Fibroblast of villous mesenchyme (primary cell): Measurements from ENCODE around the gene TNS4. TPM values are rescaled to one million over a fixed set of nuclear protein-coding genes. Genes with fewer than 3 reads are reported as not detected.

Source experiments
- DNase-seq: peaks from one replicate; pipeline ENCODE4 v3.0.0-alpha.2; 2010; ENCODE audit warnings: low read depth
- H3K4me3 ChIP-seq: 2 replicates; pipeline ENCODE4 v1.5.1; 2011; ENCODE audit warnings: low read depth, mild to moderate bottlenecking, low read length
- total RNA-seq: library from RNA; depleted of rRNA; stranded (reverse); fragments of >200 nt; gene quantifications from 2 replicates; pipeline ENCODE4 v1.2.3, GENCODE V29; 2012
- TF ChIP-seq, protein P1 (sequence below): IDR thresholded peaks from 2 replicates; pipeline ENCODE4 v1.5.1; 2012; ENCODE audit warnings: low read depth, mild to moderate bottlenecking, low read length; ENCODE audit not compliant: insufficient read depth

Gene TNS4
- total RNA-seq, 1 donor: not detected

- DNase-seq: peak; percentile 76
- H3K4me3 ChIP-seq: no peak overlapping the region
- TF ChIP-seq, protein P1, sequence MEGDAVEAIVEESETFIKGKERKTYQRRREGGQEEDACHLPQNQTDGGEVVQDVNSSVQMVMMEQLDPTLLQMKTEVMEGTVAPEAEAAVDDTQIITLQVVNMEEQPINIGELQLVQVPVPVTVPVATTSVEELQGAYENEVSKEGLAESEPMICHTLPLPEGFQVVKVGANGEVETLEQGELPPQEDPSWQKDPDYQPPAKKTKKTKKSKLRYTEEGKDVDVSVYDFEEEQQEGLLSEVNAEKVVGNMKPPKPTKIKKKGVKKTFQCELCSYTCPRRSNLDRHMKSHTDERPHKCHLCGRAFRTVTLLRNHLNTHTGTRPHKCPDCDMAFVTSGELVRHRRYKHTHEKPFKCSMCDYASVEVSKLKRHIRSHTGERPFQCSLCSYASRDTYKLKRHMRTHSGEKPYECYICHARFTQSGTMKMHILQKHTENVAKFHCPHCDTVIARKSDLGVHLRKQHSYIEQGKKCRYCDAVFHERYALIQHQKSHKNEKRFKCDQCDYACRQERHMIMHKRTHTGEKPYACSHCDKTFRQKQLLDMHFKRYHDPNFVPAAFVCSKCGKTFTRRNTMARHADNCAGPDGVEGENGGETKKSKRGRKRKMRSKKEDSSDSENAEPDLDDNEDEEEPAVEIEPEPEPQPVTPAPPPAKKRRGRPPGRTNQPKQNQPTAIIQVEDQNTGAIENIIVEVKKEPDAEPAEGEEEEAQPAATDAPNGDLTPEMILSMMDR: no peak
Measured at GRCh38 chr17:40452216-40452787, 49.1 kb downstream of the TNS4 start.

- no peak overlapping the region for H3K4me3 ChIP-seq
- peak; percentile 94 for DNase-seq
- TF ChIP-seq, protein P1: no peak
Measured at GRCh38 chr17:40451420-40451819, 50.0 kb downstream of the TNS4 start.

GRCh38 chr17:40450175-40450574 is 51.2 kb downstream of the TNS4 start:
- H3K4me3 ChIP-seq: no peak overlapping the region
- peak; percentile 49 for DNase-seq
- TF ChIP-seq, protein P1: peak; percentile 56

- TF ChIP-seq, protein P1: no peak
- DNase-seq: peak; percentile 57
- H3K4me3 ChIP-seq: peak overlapping the region; percentile 53
Measured at GRCh38 chr17:40448639-40449261, 52.7 kb downstream of the TNS4 start.

- H3K4me3 ChIP-seq: peak overlapping the region; percentile 53
- TF ChIP-seq, protein P1: no peak
- no peak for DNase-seq
Measured at GRCh38 chr17:40448213-40448638, 53.2 kb downstream of the TNS4 start.

GRCh38 chr17:40447806-40448205 is 53.6 kb downstream of the TNS4 start:
- peak overlapping the region; percentile 53 for H3K4me3 ChIP-seq
- no peak for DNase-seq
- TF ChIP-seq, protein P1: no peak
